ENCODE results near the gene EYS.

The EYS gene

DNA sequence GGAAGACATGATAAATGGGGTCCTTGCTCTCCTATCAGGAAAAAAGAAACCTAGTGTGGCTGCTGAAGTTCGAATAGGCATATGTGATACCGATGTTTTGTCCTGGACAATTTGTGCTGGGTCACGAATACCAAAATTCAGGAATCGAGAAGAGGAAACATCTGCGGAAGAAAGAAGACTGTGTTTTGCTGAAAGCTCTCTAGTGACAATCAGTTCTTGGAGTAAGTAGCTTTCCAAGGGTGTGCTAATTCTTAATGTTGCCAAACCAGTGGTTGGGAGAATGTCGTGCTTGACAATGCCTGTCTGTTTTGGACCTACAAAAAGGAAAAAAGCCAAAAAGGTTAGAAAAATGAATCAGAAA, 1115.4 kb downstream of the EYS start:
- no peak for DNase-seq (ENCODE audit: low read depth)

DNA sequence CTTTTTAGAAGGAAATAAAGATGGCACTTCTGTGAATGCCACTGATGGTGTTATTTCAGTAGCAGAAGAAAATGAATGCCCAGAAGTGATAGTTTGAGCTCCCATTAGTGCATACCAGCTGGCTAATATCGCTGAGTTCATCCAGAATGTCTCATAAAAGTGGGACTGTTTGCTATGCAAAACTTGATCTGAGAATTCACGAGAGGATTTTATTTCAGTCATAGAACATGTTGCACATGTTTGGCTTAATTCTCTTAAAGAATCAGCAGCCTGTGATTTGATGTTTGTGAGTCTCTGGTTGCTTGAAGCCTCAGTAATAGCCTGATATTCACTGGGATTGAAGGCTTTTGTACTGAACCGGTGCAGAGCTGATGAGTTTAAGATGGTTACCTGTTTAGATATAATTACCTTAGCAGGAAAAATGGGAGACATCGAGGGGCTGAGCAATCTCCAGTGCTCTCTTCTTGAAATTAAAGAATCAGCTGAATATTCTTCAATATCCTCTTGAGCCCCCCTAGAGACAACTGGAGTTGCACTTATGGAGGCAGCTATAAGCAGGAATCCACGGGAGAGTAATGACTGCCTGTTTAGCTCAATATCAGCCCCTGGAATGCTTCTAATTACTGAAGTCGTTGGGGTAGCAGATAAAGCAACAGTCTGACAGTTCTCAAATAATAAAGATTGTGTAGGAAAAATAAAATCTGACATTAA, 1115.9 kb downstream of the EYS start:
- DNase-seq (ENCODE audit: low read depth) = no peak

DNA sequence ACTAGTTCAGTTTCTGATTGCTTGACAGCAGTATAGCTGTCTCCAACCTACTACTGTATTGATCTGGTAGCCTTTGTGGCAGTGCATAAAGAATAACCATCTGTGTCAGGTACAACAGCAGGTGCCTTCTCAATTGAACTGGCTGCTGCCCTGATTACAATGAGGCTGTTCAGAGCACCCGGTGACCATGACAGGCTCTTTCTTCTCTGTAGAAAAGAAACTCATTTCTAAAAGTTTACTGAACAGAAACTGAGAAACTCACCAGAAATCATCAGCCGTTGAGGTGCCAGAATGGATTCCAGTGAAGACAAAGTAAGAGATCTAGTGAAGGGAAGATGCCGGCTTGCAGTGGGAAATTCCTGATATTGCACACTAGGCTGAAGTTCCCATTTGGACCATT, 1117.1 kb downstream of the EYS start:
- DNase-seq (ENCODE audit: low read depth) = no peak

DNA sequence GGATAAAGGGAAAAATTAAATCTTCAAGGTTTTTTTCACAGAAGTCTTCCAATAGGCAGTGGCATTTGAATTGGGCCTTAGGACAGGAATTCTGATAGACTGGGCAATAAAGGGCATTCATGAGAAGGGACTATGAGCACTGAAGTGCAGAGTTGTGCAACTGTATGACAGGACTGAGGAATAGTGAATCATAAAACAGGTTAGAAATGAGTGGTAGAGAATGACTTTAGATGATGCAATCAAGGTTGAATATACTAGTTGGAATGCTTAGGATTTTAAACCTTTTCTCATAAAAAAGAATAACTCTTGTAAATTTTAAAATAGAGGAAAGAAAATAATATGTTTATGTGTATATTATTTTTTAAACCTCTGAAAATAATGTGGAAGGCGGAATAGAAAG, 1126.7 kb downstream of the EYS start:
- DNase-seq (ENCODE audit: low read depth) = no peak

DNA sequence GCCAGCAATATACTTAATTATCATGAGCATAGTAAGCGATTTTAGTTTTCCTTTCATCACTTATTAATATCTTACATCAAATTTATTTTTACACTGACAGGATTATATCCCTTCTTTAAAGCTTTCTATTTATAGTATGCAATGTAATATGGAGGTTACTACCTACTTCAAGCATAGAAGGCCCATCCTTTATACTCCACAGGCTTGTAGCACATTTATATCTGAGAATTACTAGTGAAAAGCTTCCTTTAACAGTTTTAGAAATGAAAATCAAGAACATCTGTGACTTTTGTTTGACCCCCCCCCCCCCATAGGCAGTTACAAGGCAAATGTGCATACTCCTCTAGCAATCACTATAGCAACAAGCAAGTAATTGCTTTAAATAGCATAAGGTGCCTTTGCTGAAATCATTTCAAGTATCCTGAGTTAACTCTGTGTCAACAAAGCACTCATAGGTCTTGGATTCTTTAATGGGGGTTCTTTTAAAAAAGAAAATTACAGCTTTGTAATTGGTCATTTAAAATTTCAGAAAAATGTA, 1153.7 kb downstream of the EYS start:
- no peak for DNase-seq (ENCODE audit: low read depth)

DNA sequence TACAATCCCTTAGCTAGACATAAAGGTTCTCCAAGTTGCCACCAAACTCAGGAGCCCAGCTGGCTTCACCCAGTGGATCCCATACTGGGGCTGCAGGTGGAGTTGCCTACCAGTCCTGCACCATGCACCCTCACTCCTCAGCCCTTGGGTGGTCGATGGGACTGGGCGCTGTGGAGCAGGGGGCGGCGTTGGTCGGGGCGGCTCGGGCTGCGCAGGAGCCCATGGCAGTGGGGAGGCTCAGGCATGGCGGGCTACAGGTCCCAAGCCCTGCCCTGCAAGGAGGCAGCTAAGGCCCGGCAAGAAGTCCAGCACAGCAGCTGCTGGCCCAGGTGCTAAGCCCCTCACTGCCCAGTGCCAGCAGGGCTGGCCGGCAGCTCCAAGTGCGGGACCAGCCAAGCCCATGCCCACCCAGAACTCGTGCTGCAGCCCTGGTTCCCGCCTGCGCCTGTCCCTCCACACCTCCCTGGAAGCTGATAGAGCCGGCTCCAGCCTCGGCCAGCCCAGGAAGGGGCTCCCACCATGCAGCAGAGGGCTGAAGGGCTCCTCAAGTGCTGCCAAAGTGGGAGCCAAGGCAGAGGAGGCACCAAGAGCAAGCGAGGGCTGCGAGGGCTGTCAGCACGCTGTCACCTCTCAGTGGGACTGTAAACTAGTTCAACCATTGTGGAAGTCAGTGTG, 1159.3 kb downstream of the EYS start:
- DNase-seq (ENCODE audit: low read depth) = no peak

DNA sequence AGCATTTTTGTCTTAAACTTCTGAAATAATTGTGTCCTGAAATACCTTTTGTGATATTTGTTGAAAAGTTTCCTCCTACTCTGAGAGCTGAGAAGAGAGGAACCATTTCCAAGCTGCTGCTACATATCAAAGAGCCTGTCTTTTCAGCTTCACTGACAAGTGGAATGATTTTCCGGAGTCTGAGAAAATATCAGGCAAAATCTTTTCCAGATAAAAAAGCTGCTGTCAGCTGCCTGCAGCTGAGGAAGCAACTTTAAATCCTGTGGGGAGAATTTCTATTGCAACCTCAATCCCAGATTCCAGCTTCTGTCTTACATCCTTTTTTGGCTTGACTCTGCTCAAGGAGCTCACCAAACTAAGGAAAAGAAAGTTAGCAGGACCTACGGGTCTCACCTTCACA, 1167.1 kb downstream of the EYS start:
- no peak for DNase-seq (ENCODE audit: low read depth)

DNA sequence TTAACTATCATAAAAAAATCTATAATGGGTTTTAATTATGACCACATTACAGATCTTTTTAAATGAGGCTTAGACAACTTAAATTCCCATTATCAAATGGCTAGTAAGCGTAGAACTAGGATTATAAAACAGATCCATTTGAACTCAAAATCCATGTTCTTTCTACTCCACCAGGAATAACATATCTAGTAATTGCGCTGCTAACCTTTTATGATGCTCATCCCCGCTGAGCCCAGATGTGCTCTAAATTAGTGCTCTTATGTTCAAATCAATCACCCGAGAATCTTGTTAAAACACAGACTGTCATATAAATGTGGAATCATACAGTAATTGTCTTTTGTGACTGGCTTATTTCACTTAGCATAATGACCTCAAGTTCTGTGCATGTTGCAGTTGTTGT, 1168.3 kb downstream of the EYS start:
- DNase-seq (ENCODE audit: low read depth) = no peak

DNA sequence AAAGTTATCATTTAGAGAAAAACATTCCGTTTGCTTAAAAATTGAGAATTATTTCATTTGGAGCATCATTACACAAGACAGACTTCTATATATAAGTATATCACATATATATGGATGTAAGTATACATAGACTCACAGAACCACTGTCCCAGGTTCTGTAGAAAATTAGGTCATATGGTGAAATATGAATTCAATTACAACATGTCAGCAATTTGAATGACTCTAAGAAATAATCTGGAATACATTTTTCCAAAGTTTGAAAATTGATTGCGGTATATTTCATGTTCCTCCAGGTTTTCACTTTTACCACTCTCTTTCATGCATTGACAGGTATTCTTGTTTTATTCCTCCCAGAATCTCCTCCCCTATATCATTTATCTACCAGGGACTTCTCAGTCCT, 1179.1 kb downstream of the EYS start:
- no peak for DNase-seq (ENCODE audit: low read depth)

DNA sequence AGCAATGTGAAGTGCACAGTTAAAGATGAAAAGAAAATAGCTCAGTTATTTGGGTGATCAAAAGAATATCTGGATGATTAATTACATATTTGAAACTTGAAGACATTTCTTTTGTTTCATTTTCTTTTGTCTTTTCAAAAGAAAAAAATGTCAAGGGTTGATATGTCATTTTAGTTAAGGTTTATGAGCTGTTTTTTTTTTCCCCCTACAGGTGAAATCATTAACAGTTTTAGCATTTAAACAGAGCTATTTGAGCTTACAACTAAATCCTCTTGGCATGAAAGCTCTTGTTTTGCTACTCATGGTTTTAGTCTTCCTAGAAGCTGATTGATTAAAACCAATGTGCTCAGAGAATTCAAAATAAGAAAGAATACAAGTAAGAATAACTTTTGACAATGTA, 1184.2 kb downstream of the EYS start:
- DNase-seq (ENCODE audit: low read depth) = no peak

DNA sequence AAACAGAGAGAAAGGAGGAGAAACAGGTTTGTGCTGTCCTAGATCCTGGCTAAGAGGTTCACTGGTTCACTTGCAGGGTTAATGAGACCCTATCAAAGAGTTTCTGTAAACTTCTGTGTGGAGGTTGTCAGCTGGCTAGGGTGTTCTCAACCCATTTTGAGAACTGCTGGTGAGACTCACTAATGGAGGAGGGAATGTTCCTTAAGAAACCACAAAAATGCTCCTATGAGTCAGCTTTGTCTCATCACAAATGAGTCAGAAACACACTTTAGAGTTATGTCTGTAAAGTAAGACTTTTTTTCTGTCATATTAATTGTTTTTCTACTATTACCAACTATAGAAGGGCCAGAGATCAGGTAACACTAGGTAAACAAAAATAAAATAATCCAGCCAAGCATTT, 1187.0 kb downstream of the EYS start:
- no peak for DNase-seq (ENCODE audit: low read depth)

DNA sequence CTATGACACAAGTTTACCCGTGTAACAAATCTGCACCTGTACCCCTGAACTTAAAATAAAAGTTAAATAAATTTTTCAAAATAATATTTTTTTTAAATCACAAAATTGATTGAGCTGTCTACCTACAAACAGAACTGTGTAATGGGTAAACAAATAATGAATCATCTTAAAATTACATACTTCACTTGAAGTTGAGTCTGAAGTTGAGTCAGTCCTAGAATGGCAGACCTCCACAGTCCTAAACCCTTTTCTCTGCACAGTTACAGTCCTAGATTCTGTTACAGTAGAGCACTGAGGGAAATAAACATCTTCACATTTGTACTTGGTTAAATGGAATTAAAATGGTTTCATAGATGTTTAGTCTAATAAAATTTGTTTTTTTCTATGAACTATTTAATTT, 1190.6 kb downstream of the EYS start:
- no peak for DNase-seq (ENCODE audit: low read depth)

DNA sequence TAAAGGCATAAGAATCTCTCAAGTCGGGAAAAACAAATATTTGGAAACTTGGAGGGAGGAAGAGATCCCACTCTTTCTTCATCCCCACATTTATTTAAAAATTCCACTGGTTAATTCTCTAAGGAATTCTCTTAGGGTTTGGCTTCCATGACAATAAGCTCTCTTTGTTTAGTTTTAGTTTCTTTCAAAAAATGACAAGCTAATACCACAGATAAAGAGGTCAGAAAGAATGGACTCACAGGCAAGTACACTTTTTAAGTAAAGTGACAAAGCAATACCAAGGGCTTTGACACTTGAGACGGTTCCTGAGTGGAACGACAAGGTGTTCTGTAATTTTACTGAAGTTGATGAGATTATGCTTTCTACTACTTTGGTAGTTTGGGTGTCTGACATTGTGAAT, 1199.4 kb downstream of the EYS start:
- DNase-seq (ENCODE audit: low read depth) = no peak

DNA sequence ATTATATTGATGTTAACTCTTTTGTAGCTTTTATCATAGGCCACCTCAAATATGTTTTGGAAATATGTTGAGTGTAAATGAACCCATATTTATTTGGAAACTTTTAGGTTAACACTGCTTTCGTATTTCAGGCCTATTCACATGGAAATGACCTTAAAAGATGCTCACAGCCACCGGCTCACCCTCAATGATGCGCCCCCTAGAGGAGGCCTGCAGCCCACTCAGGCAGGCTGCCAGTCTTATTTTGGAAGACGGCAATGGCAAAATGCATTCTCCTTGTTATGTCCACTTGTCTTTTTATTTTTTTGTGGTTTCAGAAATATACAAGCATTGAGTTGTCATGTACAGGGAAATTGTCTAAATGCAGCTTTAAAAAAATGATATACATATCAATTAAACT, 1201.7 kb downstream of the EYS start:
- no peak for DNase-seq (ENCODE audit: low read depth)

DNA sequence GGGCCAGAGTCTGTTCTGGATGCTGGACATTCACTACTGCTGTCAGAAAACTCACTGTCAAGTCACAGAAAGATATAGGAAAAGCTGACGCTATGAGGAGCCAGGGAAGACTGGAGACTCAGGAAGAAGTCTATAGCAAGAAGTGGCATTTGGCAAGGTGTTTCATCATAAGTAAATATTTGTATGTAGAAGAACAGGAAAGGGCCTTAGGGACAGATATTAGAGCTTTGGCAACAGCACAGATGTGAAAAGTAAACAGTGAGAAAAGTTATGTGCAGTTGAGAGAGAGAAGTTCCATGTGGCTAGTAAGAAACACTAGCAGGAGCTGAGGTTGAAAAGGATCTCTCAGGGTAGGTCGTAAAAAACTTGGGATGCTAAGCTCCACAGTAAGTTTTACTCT, 1202.5 kb downstream of the EYS start:
- DNase-seq (ENCODE audit: low read depth) = no peak

DNA sequence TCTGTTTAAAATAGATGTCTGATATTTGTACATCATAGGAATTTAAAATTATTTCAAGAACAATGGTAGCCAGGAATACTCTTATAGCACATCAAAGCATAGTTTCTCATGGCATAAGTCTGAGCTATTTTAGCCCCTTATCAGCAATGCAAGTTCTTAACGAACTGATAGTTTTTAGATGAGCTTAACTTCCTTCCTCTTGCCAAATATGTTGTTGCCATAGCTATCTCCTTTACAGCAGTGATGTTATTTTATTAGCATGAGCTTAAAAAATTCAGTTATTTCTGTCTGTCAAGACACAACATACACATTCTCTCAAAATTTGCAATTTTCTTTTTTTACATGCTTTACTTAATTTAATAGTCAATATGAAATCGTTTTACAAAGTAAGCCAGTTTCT, 1204.2 kb downstream of the EYS start:
- DNase-seq (ENCODE audit: low read depth) = no peak

DNA sequence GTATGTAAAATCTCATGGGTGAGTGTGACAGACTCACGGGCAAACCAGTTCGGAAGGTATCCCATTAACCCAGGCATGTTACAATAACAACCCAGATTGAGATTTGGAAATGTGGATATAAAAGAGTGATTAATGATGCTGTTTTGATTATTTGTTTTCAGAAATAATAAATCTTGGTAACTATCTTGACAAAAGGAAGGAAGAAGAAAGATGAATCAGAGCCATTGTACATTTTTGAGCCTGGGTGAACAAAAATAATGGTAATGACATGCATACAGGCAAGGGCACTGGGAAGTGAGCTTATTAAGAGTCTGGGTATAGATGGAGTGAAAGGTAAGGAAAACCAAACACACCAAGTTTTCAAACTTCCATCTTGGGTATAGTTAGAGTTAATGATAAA, 1209.4 kb downstream of the EYS start:
- no peak for DNase-seq (ENCODE audit: low read depth)

DNA sequence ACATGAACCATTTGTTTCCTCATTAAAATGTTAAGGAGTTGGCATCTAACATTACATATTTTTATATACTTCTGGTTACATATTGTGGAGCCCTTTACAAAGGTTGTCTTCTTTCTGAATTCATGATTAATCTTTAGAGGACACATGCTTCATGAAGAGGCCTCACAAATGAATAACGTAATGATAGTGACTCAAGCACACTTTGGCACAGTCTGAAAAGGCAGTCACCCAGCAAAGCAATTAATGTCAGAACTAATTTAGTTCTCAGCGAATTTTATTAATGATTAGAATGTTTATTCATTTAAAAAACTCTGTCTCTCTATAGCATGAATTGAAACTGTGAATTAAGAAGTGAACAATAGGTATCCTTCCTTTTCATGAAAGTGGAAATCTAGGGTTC, 1217.3 kb downstream of the EYS start:
- no peak for DNase-seq (ENCODE audit: low read depth)

DNA sequence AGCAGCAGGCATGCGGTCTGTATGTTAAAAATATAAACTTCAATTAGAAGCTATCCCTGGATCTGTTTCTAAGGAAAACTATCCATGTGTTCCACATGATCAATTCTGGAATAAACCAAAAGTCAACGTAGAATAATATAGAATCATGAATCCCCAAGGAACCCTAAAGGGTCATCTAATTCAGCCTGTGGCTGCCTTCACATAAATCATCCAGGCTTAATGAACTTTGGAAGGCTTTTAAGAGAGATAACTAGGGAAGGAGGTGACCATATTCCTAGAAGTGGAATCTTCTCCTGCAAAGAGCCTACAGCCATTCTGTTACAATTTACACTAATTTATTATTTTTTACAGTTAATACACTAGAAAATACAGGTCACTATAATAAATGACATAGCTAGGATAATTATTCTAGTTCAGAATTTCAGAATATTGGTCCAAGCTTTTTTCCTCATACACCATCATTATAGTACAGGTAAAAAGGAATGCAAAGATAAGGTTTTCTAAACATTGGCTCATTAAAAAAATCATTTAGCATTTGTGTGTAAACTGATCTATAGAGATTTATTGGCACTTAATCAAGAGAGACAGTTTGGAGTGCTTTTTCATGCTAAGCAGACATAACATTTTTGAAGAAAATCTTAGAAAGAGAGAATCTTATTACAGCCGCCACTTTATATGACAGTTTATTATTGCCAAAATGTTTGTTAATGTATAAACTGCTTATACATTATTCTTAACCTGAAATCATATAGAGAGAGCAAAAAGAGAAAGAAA, 1220.3 kb downstream of the EYS start:
- DNase-seq (ENCODE audit: low read depth) = no peak

DNA sequence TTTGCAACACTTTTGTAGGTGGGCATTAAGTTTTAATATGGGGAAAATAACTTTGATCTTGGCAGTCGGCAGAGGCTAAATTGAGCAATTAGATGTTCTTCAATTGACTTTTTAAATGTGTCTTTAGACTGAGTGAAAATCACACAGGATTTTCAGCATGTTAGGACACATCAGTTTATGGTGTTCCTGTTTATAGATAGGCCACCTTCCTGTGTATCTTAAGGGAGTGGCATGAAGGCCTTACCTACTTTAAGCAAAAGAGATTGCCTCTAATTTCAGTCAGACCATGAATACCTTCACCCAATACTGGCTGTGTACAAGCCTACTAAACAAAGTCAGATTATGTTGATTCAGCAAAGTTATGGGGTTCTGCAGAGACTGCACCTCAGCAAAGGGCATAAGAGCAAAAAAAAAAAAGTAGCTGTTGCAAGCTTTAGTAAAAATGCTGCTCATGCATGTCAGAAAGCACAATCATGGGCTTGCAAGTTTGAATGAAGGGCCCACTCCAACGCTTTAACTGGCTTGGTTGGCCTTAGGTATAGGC, 1223.0 kb downstream of the EYS start:
- DNase-seq (ENCODE audit: low read depth) = no peak

DNA sequence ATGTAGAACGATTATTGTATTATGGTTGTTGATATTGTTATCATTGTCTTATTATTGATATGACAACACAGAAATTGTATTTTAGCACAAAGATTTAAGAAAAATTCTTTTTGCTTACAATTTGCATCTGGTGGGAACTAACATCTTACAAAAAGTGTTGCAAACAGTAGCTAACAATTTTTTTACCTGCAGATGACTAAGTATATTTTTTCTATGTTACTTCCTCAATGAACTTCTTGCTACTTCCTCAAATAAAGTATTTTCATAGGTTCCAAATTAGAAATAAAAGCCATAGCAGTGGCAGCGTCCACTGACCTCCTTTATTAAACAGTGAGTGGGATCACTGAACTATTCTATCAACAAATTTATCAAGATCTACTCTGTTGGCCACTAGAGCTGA, 1224.4 kb downstream of the EYS start:
- DNase-seq (ENCODE audit: low read depth) = no peak

DNA sequence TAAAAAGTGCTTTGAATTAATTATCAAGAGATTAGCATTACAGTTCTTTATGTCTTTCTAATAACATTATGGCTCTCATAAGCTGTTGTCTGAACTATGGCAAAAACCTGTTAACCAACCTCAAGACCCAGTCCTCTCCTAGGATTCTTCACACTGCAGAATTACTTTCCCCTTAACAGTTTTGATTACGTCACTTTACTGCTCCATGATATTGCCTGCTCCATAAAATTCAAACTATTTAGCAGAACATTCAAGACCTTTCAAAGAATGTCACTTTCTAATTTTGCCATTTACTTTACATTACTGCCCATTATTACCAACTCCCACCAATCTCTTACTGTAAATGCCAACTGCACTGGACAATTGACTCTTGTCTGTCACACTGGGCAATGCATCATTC, 1227.9 kb downstream of the EYS start:
- no peak for DNase-seq (ENCODE audit: low read depth)

DNA sequence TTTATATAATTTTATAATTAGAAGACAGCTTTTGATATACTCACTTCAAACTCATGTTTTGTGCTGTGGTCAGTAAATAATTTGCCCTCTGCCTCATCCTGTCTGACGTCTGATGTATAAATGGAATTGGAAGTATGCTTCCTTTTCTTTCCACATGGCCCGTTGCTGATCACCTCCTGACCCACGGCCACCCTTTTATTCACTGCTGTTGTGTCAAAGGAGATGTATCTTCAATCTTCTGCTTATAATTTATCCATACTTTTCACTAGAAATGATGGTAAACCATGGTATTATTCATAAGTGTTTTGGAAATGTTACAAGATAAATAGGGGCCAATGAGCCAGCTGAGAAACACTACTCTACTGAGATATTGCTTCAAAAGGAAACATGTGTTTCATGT, 1229.6 kb downstream of the EYS start:
- DNase-seq (ENCODE audit: low read depth) = no peak
